AG09319 (cell line): ENCODE results near the gene HOXC5.

Experiments used
- DNase-seq: peaks from one replicate; pipeline ENCODE4 v3.0.0-alpha.2; 2010; ENCODE audit warnings: low read depth; ENCODE audit errors: extremely low read depth
- TF ChIP-seq, protein P1 (sequence below): IDR thresholded peaks from 2 replicates; pipeline ENCODE4 v1.5.1; 2011; ENCODE audit warnings: low read depth, mild to moderate bottlenecking, inconsistent platforms, low read length, moderate library complexity

Gene HOXC5

DNA sequence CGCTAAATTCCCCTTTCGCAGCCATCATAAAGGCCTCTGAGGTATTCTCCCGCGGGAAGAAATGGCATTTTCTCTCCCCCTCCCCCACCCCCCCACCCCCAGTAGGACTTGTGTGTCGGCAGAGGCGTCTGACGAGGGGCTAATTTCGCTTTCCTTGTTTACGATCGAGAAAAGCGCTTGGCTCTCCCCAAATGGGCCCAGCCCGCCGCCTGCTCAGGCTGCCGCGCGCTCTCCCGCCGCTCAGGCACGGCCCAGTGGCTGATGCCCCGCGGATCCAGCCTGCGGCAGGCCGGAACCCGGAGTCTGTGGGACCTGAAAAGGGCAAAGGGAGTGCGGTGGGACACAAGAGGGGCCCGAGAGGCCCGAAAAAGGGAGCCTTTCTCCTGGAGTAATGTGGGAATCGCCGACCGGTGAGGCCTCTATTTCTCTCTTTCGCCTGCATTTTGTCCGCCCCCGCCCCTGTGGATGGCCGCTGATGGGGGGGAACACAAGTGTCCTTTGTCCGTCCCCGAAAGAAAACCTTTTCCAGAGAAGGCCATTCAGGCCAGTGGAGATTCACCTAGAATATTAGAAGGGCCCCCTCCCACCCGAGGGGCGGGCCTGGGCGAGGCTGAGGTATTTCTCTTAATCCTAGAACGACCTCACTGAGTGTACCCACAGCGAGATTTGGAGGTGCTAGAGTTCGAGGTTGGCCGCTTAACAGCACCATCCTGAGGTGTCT is 13.6 kb upstream of the HOXC5 start:
- no peak for DNase-seq
- TF ChIP-seq, protein P1, sequence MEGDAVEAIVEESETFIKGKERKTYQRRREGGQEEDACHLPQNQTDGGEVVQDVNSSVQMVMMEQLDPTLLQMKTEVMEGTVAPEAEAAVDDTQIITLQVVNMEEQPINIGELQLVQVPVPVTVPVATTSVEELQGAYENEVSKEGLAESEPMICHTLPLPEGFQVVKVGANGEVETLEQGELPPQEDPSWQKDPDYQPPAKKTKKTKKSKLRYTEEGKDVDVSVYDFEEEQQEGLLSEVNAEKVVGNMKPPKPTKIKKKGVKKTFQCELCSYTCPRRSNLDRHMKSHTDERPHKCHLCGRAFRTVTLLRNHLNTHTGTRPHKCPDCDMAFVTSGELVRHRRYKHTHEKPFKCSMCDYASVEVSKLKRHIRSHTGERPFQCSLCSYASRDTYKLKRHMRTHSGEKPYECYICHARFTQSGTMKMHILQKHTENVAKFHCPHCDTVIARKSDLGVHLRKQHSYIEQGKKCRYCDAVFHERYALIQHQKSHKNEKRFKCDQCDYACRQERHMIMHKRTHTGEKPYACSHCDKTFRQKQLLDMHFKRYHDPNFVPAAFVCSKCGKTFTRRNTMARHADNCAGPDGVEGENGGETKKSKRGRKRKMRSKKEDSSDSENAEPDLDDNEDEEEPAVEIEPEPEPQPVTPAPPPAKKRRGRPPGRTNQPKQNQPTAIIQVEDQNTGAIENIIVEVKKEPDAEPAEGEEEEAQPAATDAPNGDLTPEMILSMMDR, result no peak

DNA sequence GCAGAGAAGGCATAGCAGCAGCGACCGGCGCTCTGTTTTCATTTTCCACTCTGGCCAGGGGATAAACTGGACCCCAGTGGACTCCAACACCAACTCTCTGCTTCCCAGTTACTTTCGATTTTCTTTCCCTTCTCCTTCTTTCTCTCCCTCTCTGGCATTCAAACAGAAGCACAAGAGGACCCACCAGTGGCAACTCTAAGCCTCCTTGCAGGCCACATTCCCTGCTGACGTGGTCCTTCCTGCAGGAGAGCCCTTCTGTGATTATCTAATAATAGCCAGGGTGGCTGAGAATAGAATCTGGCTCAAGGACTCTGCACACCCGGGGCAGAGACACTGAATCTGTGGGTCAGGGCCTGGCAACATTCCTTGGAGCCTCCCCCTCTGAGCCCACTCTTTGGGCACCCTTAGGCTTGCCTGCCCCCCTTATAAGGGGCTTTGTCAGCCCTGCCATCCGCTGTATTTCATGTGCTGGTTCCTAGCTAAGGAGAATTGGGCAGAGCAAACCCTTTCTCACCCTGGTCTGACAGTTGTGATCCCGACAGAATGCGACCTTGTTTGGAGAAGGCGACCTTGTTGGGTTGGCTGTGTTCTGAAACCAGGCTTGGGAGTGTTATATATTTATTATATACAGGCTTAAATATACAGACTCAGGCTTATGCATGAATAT is 12.8 kb upstream of the HOXC5 start:
- TF ChIP-seq, protein P1, result no peak
- no peak for DNase-seq

DNA sequence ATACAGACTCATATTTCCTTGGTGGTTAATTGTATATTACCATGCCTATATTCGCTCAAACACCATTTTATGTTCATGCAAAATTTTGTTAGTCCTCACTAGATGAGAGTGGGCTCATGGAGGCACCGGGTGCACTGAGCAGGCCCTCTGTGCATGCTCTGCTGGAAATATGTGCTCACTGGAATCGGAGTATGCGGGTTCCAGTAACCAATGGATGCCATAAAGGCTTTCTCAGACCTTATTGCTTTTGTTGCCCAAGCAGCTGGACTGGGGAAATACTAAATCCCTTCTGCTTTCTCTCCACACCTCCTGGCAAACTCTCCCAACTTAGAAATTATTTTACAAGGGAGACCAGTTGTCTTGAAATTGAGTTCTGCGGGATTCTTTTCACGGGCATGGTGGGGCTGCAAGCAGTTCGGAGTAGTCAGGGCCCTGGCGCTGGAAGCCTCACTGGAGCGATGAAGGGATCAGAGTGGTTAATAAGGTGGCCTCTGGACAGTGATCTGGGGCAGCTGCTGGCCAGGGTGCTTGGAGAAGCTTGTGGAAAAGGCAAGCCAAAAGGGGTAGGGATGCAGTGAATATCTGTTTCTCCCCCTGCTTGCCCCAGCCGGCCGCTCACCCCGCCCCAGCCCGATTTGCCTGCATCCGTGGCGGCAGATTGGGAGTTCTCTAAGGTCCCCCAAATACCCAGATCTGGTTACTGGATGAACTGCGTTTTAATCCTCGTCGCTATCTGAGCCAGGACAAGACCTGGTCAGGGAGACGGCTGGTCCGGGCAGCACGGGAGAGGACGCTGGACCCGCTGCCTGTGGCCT is 12.1 kb upstream of the HOXC5 start:
- TF ChIP-seq, protein P1, result no peak

DNA sequence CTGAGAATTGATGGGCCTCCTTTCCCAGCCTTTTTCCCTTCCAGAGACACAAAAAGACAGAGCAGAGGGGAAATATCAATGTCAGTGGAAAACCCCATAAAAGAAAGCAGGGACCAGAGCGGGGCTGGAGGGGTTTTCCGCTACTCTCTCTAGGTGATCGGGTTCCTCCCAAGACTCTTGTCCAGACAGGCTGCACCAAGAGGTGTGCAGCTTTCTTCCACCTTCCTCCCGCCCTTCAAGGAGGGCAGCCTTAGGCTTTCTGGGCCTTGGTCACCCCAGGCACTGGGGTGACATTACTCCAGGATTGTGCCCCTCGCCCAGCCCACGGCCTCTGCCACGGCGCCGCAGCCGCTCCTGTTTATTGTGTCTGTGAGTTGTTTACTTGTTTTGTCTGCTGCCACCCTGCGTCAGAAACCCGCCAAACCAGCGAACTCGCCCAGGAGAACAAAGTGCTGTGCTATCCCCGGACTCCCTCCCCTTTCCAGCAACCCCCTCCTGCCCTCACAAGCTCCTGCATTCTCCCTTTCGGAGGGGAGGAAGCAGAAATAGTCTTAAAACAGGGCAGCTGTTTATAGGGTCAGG is 11.3 kb upstream of the HOXC5 start:
- TF ChIP-seq, protein P1, result no peak
- DNase-seq, result no peak

More for the DNA sequence above, 12.1 kb upstream of the HOXC5 start:
- DNase-seq, result no peak

DNA sequence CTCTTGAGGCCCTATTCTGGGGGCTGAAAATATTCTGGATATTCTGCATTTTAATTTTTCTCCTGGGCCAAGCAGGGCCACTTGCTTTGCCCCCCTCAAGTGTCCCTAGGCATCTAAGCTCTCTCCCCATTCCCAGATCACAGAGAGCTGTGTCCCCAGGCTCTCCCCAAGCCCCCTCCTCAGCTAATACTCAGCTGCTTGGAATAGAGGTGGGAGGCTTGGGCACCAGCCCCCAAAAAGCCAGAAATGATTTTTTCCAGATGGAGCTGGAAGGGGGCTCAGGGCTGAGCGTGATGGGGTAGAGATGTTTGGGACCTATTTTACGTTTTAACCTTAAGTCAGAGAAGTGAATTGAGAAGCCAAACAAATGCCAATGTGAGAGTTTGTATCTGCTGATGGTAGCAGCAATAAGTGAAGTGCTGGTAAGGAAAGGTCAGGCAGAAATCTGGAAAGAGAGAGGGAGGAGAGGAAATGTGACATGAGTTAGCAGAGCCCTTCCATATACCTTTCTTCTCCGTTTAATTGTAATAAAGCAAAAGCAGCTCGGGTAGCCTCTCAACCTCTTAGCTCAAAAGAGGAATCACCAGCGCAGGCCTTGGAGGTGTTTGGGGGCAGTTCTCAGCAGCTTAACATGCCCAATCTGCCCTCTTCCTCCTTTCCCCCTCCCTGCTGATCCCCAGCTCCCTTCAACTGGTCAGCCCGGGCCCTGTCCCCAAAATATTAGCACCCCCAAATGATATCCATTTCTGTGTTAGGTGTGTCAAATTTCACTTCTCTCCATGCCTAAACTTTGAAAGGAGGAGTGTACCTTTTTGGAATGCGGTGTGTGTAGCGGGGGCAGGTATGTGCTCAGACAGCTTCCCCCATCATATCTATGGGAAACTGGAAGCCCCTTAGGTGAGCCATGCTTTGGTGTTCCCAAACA is 9.6 kb upstream of the HOXC5 start:
- no peak for DNase-seq
- TF ChIP-seq, protein P1, result no peak

DNA sequence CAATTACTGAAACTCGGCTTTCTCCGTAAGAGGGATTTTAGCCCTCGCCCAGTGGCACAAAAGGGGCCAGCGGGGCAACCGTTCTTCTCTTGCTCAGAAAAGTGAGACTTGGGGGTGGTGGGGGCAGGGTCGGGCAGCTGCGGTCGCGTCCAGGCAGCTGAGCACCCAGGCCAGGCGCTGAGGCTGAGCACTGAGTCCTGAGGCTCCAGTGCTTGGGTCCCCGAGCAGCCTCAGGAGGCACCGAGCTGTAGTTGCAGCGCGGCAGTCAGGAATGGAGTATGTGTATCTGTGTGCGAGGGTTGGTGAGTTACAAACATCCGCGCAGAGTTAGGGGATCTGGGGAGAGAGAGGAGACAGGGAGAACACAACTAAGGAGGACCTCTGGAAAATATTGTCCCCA is 8.7 kb upstream of the HOXC5 start:
- DNase-seq, result no peak

More for the DNA sequence above, 8.7 kb upstream of the HOXC5 start:
- TF ChIP-seq, protein P1, result no peak
